H9 (cell line): ENCODE measurements around the gene SLC23A2. TPM values are rescaled to one million over a fixed set of nuclear protein-coding genes. Genes with fewer than 3 reads are reported as not detected.

Source experiments
- DNase-seq: peaks from one replicate; pipeline ENCODE4 v3.0.0-alpha.2; 2017
- H2AFZ ChIP-seq: one replicate; pipeline ENCODE4 v1.6.1; 2013; ENCODE audit warnings: mild to moderate bottlenecking, low read length, control low read depth, moderate library complexity
- H2AK5ac ChIP-seq: 2 replicates; pipeline ENCODE4 v1.6.1; 2013; ENCODE audit warnings: low read length, control low read depth, mixed read lengths; ENCODE audit not compliant: insufficient read length
- H2BK120ac ChIP-seq: one replicate; pipeline ENCODE4 v1.6.1; 2013; ENCODE audit warnings: low read depth, mild to moderate bottlenecking, low read length, control low read depth, inconsistent platforms; ENCODE audit not compliant: poor library complexity, severe bottlenecking
- H2BK12ac ChIP-seq: 2 replicates; pipeline ENCODE4 v1.6.1; 2013; ENCODE audit warnings: low read length, control low read depth, mixed read lengths, low read depth; ENCODE audit not compliant: insufficient read length
- H2BK15ac ChIP-seq: 2 replicates; pipeline ENCODE4 v1.6.1; 2013; ENCODE audit warnings: low read depth, low read length, control low read depth
- H2BK20ac ChIP-seq: one replicate; pipeline ENCODE4 v1.6.1; 2013; ENCODE audit warnings: low read depth, mild to moderate bottlenecking, low read length, control low read depth, inconsistent platforms; ENCODE audit not compliant: poor library complexity, severe bottlenecking
- H2BK5ac ChIP-seq: 2 replicates; pipeline ENCODE4 v1.6.1; 2013; ENCODE audit warnings: low read length, control low read depth, mixed read lengths; ENCODE audit not compliant: insufficient read length
- H3K14ac ChIP-seq: 2 replicates; pipeline ENCODE4 v1.6.1; 2013; ENCODE audit warnings: low read length, control low read depth; ENCODE audit not compliant: insufficient read depth
- H3K18ac ChIP-seq: 2 replicates; pipeline ENCODE4 v1.6.1; 2013; ENCODE audit warnings: low read depth, mild to moderate bottlenecking, mixed read lengths, low read length, control low read depth; ENCODE audit not compliant: insufficient read length
- H3K23ac ChIP-seq: 2 replicates; pipeline ENCODE4 v1.6.1; 2013; ENCODE audit warnings: low read length, control low read depth, mixed read lengths, low read depth; ENCODE audit not compliant: insufficient read length
- H3K23me2 ChIP-seq: 2 replicates; pipeline ENCODE4 v1.6.1; 2013; ENCODE audit warnings: low read depth, mild to moderate bottlenecking, mixed read lengths, low read length, control low read depth; ENCODE audit not compliant: insufficient read length, poor library complexity, severe bottlenecking
- H3K27ac ChIP-seq: 2 replicates; pipeline ENCODE4 v1.5.1; 2013; ENCODE audit warnings: low read length, control low read depth, mixed read lengths, low read depth; ENCODE audit not compliant: insufficient read length
- H3K27me3 ChIP-seq: 2 replicates; pipeline ENCODE4 v1.6.1; 2013; ENCODE audit warnings: low read length, control low read depth, inconsistent platforms; ENCODE audit not compliant: insufficient read depth
- H3K4ac ChIP-seq: 2 replicates; pipeline ENCODE4 v1.6.1; 2013; ENCODE audit warnings: low read depth, mild to moderate bottlenecking, control low read depth, inconsistent platforms, low read length, moderate library complexity
- H3K4me1 ChIP-seq: 2 replicates; pipeline ENCODE4 v1.6.1; 2013; ENCODE audit warnings: low read length, control low read depth, inconsistent platforms; ENCODE audit not compliant: insufficient read depth
- H3K4me2 ChIP-seq: 2 replicates; pipeline ENCODE4 v1.6.1; 2013; ENCODE audit warnings: low read length, control low read depth, mixed read lengths; ENCODE audit not compliant: insufficient read length, insufficient read depth
- H3K56ac ChIP-seq: 2 replicates; pipeline ENCODE4 v1.6.1; 2013; ENCODE audit warnings: low read depth, mild to moderate bottlenecking, mixed read lengths, low read length, control low read depth; ENCODE audit not compliant: insufficient read length
- H3K79me1 ChIP-seq: 2 replicates; pipeline ENCODE4 v1.6.1; 2013; ENCODE audit warnings: low read depth, mild to moderate bottlenecking, moderate library complexity, low read length, control low read depth, inconsistent platforms; ENCODE audit not compliant: insufficient read depth, poor library complexity, severe bottlenecking
- H3K79me2 ChIP-seq: 2 replicates; pipeline ENCODE4 v1.6.1; 2013; ENCODE audit warnings: low read length, control low read depth, inconsistent platforms; ENCODE audit not compliant: insufficient read depth
- H3K9ac ChIP-seq: 2 replicates; pipeline ENCODE4 v1.6.1; 2013; ENCODE audit warnings: low read length, control low read depth, mixed read lengths; ENCODE audit not compliant: insufficient read length; ENCODE audit errors: extremely low read depth
- H3K9me3 ChIP-seq: one replicate; pipeline ENCODE4 v1.6.1; 2013; ENCODE audit warnings: low read depth, low read length, inconsistent platforms; ENCODE audit not compliant: control insufficient read depth
- H3T11ph ChIP-seq: one replicate; pipeline ENCODE4 v1.6.1; 2013; ENCODE audit warnings: mild to moderate bottlenecking, low read length, control low read depth, inconsistent platforms
- H4K20me1 ChIP-seq: one replicate; pipeline ENCODE4 v1.6.1; 2013; ENCODE audit not compliant: control insufficient read depth, insufficient read length, insufficient read depth
- H4K5ac ChIP-seq: 2 replicates; pipeline ENCODE4 v1.6.1; 2013; ENCODE audit warnings: low read depth, mild to moderate bottlenecking, mixed read lengths, low read length, control low read depth; ENCODE audit not compliant: insufficient read length
- H4K8ac ChIP-seq: replicated peaks from 2 replicates; pipeline ENCODE4 v1.6.1; 2013; ENCODE audit warnings: low read length, control low read depth, mixed read lengths, low read depth; ENCODE audit not compliant: insufficient read length
- H4K91ac ChIP-seq: 2 replicates; pipeline ENCODE4 v1.6.1; 2013; ENCODE audit warnings: low read depth, mild to moderate bottlenecking, moderate library complexity, mixed read lengths, low read length, control low read depth; ENCODE audit not compliant: insufficient read length
- H3K27ac Mint-ChIP-seq, 3 experiments: 2 replicates in 2 of 3; 3 replicates in 1 of 3; pipeline ENCODE4 v1.8.0; 2020 to 2021; ENCODE audit warnings: mixed read lengths in 3 of 3, mild to moderate bottlenecking in 1 of 3, moderate library complexity in 1 of 3
- H3K27me3 Mint-ChIP-seq: 2 replicates; pipeline ENCODE4 v1.8.0; 2021; ENCODE audit warnings: low read depth, mild to moderate bottlenecking, moderate library complexity, mixed read lengths
- H3K36me3 Mint-ChIP-seq, 3 experiments: 2 replicates in 2 of 3; 3 replicates in 1 of 3; pipeline ENCODE4 v1.8.0; 2020 to 2021; ENCODE audit warnings: low read depth in 3 of 3, mixed read lengths in 3 of 3; ENCODE audit not compliant: insufficient read depth in 1 of 3
- H3K4me1 Mint-ChIP-seq, 2 experiments: 2 replicates each; pipeline ENCODE4 v1.8.0; 2020; ENCODE audit warnings: mixed read lengths in 2 of 2
- H3K4me3 Mint-ChIP-seq, 2 experiments: 2 replicates in 1 of 2; 3 replicates in 1 of 2; pipeline ENCODE4 v1.8.0; 2020 to 2021; ENCODE audit warnings: mild to moderate bottlenecking in 2 of 2, mixed read lengths in 2 of 2, moderate library complexity in 1 of 2
- H3K9me3 Mint-ChIP-seq, 2 experiments: 2 replicates in 1 of 2; 3 replicates in 1 of 2; pipeline ENCODE4 v1.8.0; 2020; ENCODE audit warnings: mild to moderate bottlenecking in 2 of 2, mixed read lengths in 2 of 2, moderate library complexity in 1 of 2
- CTCF ChIP-seq: fragments of 200-600 bp; sonication (generic); conservative IDR thresholded peaks from 3 replicates; pipeline ENCODE4 v1.8.0; 2021; ENCODE audit warnings: antibody characterized with exemption, mild to moderate bottlenecking
- WGBS: extraction: QIAGEN DNeasy Blood & Tissue Kit; methylation state at CpG from one replicate; pipeline ENCODE4 v1.1.7; 2013; ENCODE audit warnings: missing lambda C conversion rate, low lambda C conversion rate, mixed read lengths; ENCODE audit not compliant: insufficient read length; ENCODE audit errors: extremely low coverage; 5-methylcytosine and 5-hydroxymethylcytosine counted together
- total RNA-seq: library from RNA; stranded (reverse); gene quantifications from 2 replicates; pipeline ENCODE4 v1.2.1, GENCODE V29; 2021

The SLC23A2 gene
- total RNA-seq, 1 experiment from 2014 or later, result 16.5 TPM

- no peaks in the 10 kb centered on the region for H3K36me3 Mint-ChIP-seq
Observed at GRCh38 chr20:5044075-5044620, 42.8 kb upstream of the SLC23A2 start.

More at GRCh38 chr20:5044075-5044620, 42.8 kb upstream of the SLC23A2 start:
- no peaks in the 10 kb centered on the region for H4K20me1 ChIP-seq
- H3K9me3 ChIP-seq, result no peaks in the 10 kb centered on the region
- no peak overlapping the region for H3K9ac ChIP-seq
- no peak overlapping the region for H2AK5ac ChIP-seq
- H3T11ph ChIP-seq, result no peak overlapping the region
- H4K91ac ChIP-seq, result no peak overlapping the region
- H3K79me1 ChIP-seq, result no peaks in the 10 kb centered on the region
- H3K18ac ChIP-seq, result no peak overlapping the region
- Mint-ChIP-seq H3K4me3 (no peak overlapping the region), H3K27ac (no peak overlapping the region), H3K4me1 (no peaks in the 10 kb centered on the region), H3K27me3 (peaks cover 1% of the 10 kb centered on the region), H3K9me3 (no peaks in the 10 kb centered on the region)
- H2BK5ac ChIP-seq, result no peak overlapping the region
- no peak overlapping the region for H2AFZ ChIP-seq
- no peak overlapping the region for H2BK12ac ChIP-seq
- no peak overlapping the region for H2BK15ac ChIP-seq
- H4K5ac ChIP-seq, result no peak overlapping the region
- H2BK120ac ChIP-seq, result no peak overlapping the region
- H3K4me2 ChIP-seq, result no peak overlapping the region
- no CpG with 5 or more reads among the region's 10 CpGs for WGBS
- no peak overlapping the region for H3K56ac ChIP-seq
- H3K23me2 ChIP-seq, result no peaks in the 10 kb centered on the region
- H3K14ac ChIP-seq, result no peak overlapping the region
- H3K4me1 ChIP-seq, result no peaks in the 10 kb centered on the region
- H3K27me3 ChIP-seq, result no peaks in the 10 kb centered on the region
- DNase-seq, result no peak
- no peak overlapping the region for H3K27ac ChIP-seq
- H2BK20ac ChIP-seq, result no peak overlapping the region
- no peak overlapping the region for H3K4ac ChIP-seq
- no peak overlapping the region for H3K23ac ChIP-seq
- no peak for TF ChIP-seq CTCF
- H4K8ac ChIP-seq, result no peak overlapping the region
- no peaks in the 10 kb centered on the region for H3K79me2 ChIP-seq
